SK-N-MC (cell line): Measurements from ENCODE around the gene TRIM8.

Experiments
- DNase-seq: peaks from one replicate; pipeline ENCODE4 v3.0.0-alpha.2; 2011; ENCODE audit warnings: low read depth, low spot score
- H3K27ac ChIP-seq: fragments of 200-600 bp; sonication (generic); 2 replicates; pipeline ENCODE4 v1.5.1; 2016; ENCODE audit warnings: mixed run types
- H3K36me3 ChIP-seq: fragments of 200-600 bp; sonication (generic); 2 replicates; pipeline ENCODE4 v1.6.1; 2017; ENCODE audit warnings: antibody characterized with exemption, low read length, mixed read lengths; ENCODE audit not compliant: insufficient read depth
- H3K4me3 ChIP-seq: fragments of 200-600 bp; sonication (generic); 2 replicates; pipeline ENCODE4 v1.5.1; 2016
- H3K9ac ChIP-seq: fragments of 200-600 bp; sonication (generic); 2 replicates; pipeline ENCODE4 v1.8.0; 2017; ENCODE audit warnings: mixed run types, mixed read lengths; ENCODE audit not compliant: insufficient read length
- H3K9me3 ChIP-seq: fragments of 200-600 bp; sonication (generic); 2 replicates; pipeline ENCODE4 v1.6.1; 2017; ENCODE audit warnings: low read depth, mild to moderate bottlenecking, antibody characterized with exemption, low read length, moderate library complexity, mixed read lengths
- EZH2 ChIP-seq: fragments of 200-600 bp; sonication (generic); IDR thresholded peaks from one replicate; pipeline ENCODE4 v1.6.1; 2017; ENCODE audit warnings: antibody characterized with exemption
- FOXP2 ChIP-seq: optimal IDR thresholded peaks from 2 replicates; pipeline ENCODE3; 2011; ENCODE audit warnings: mild to moderate bottlenecking, moderate library complexity; ENCODE audit not compliant: insufficient read depth; ENCODE audit errors: extremely low read length, control extremely low read depth
- POLR2AphosphoS5 ChIP-seq: IDR thresholded peaks from 2 replicates; pipeline ENCODE4 v1.6.1; 2012; ENCODE audit warnings: mild to moderate bottlenecking, low read depth, low read length, borderline replicate concordance

TRIM8 gene

GRCh38 chr10:102601639-102602038 is 42.6 kb upstream of the TRIM8 start:
- Histone ChIP-seq H3K9me3 (no peaks in the 10 kb centered on the region), H3K36me3 (no peaks in the 10 kb centered on the region; the same call in 1 of the 2 replicates), H3K9ac (no peak overlapping the region), H3K27ac (no peak overlapping the region), H3K4me3 (no peak overlapping the region)
- no peak for DNase-seq
- TF ChIP-seq FOXP2 (no peak), EZH2 (no peak), POLR2AphosphoS5 (no peak)

GRCh38 chr10:102602272-102603045 is 41.8 kb upstream of the TRIM8 start:
- Histone ChIP-seq H3K9me3 (no peaks in the 10 kb centered on the region), H3K27ac (no peak overlapping the region), H3K36me3 (no peaks in the 10 kb centered on the region; the same call in 1 of the 2 replicates), H3K9ac (no peak overlapping the region), H3K4me3 (no peak overlapping the region)
- no peak for DNase-seq
- TF ChIP-seq FOXP2, result no peak
- no peak for TF ChIP-seq POLR2AphosphoS5
- TF ChIP-seq EZH2, result no peak

- Histone ChIP-seq H3K9me3 (no peaks in the 10 kb centered on the region), H3K36me3 (no peaks in the 10 kb centered on the region; the same call in 1 of the 2 replicates), H3K27ac (no peak overlapping the region), H3K4me3 (no peak overlapping the region), H3K9ac (no peak overlapping the region)
- DNase-seq, result no peak
- TF ChIP-seq POLR2AphosphoS5, result no peak
- no peak for TF ChIP-seq FOXP2
- no peak for TF ChIP-seq EZH2
Measured at GRCh38 chr10:102603946-102604345, 40.3 kb upstream of the TRIM8 start.

GRCh38 chr10:102604439-102604841 is 39.8 kb upstream of the TRIM8 start:
- Histone ChIP-seq H3K36me3 (no peaks in the 10 kb centered on the region; the same call in 1 of the 2 replicates), H3K9ac (no peak overlapping the region), H3K27ac (no peak overlapping the region), H3K9me3 (no peaks in the 10 kb centered on the region), H3K4me3 (no peak overlapping the region)
- DNase-seq, result no peak
- TF ChIP-seq FOXP2 (no peak), POLR2AphosphoS5 (no peak), EZH2 (no peak)

GRCh38 chr10:102605712-102606111 is 38.6 kb upstream of the TRIM8 start:
- H3K9ac ChIP-seq, result no peak overlapping the region
- H3K4me3 ChIP-seq, result no peak overlapping the region
- H3K9me3 ChIP-seq, result no peaks in the 10 kb centered on the region
- no peak for DNase-seq
- TF ChIP-seq POLR2AphosphoS5 (no peak), FOXP2 (no peak), EZH2 (no peak)
- H3K27ac ChIP-seq, result no peak overlapping the region
- no peaks in the 10 kb centered on the region; the same call in 1 of the 2 replicates for H3K36me3 ChIP-seq

GRCh38 chr10:102608487-102608886 is 35.8 kb upstream of the TRIM8 start:
- no peaks in the 10 kb centered on the region for H3K36me3 ChIP-seq
- H3K4me3 ChIP-seq, result no peak overlapping the region
- H3K9ac ChIP-seq, result no peak overlapping the region
- TF ChIP-seq FOXP2 (no peak), EZH2 (no peak), POLR2AphosphoS5 (no peak)
- H3K9me3 ChIP-seq, result no peaks in the 10 kb centered on the region
- no peak for DNase-seq
- no peak overlapping the region for H3K27ac ChIP-seq

GRCh38 chr10:102610441-102610887 is 33.8 kb upstream of the TRIM8 start:
- no peak for DNase-seq
- Histone ChIP-seq H3K27ac (no peak overlapping the region), H3K9me3 (no peaks in the 10 kb centered on the region), H3K4me3 (no peak overlapping the region), H3K36me3 (no peaks in the 10 kb centered on the region), H3K9ac (no peak overlapping the region)
- TF ChIP-seq EZH2 (no peak), FOXP2 (no peak), POLR2AphosphoS5 (no peak)

GRCh38 chr10:102611514-102612087 is 32.7 kb upstream of the TRIM8 start:
- no peaks in the 10 kb centered on the region for H3K9me3 ChIP-seq
- H3K27ac ChIP-seq, result no peak overlapping the region
- no peak overlapping the region for H3K4me3 ChIP-seq
- TF ChIP-seq EZH2 (no peak), FOXP2 (no peak), POLR2AphosphoS5 (no peak)
- DNase-seq, result no peak
- H3K36me3 ChIP-seq, result no peaks in the 10 kb centered on the region
- H3K9ac ChIP-seq, result no peak overlapping the region

GRCh38 chr10:102612964-102613275 is 31.4 kb upstream of the TRIM8 start:
- TF ChIP-seq POLR2AphosphoS5 (no peak), FOXP2 (no peak), EZH2 (no peak)
- no peak for DNase-seq
- H3K9ac ChIP-seq, result no peak overlapping the region
- no peak overlapping the region for H3K27ac ChIP-seq
- H3K4me3 ChIP-seq, result no peak overlapping the region
- no peaks in the 10 kb centered on the region; the same call in 1 of the 2 replicates for H3K36me3 ChIP-seq
- H3K9me3 ChIP-seq, result no peaks in the 10 kb centered on the region
